Loucy (cell line): ENCODE measurements around the gene IL1A.

Source experiments
- EZH2phosphoT487 ChIP-seq: fragments of 200-600 bp; IDR thresholded peaks from 2 replicates; pipeline ENCODE4 v1.6.1; 2018; ENCODE audit warnings: antibody characterized with exemption, mild to moderate bottlenecking, moderate library complexity, borderline replicate concordance
- TF ChIP-seq, protein P1 (sequence below): fragments of 200-600 bp; sonication (generic); conservative IDR thresholded peaks from 2 replicates; pipeline ENCODE4 v1.5.1; 2014; ENCODE audit warnings: mild to moderate bottlenecking, antibody characterized with exemption, low read length

DNA sequence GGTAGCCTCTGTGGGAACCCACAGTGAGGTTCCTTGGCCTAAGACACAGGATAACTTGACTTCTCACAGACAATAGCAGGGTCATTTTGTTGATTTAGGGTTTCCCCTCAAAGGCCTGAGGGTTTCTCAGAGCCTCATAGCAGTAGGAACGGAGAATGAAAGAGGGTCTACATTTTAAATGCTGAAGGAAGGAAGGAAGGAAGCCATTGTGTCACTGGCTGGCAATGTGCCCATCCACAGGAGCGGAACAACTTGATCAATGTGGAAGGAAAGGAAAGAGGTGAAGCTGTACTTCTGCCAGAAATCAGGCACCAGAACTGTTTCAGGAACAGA, 47.2 kb upstream of the IL1A start:
- TF ChIP-seq, protein P1, sequence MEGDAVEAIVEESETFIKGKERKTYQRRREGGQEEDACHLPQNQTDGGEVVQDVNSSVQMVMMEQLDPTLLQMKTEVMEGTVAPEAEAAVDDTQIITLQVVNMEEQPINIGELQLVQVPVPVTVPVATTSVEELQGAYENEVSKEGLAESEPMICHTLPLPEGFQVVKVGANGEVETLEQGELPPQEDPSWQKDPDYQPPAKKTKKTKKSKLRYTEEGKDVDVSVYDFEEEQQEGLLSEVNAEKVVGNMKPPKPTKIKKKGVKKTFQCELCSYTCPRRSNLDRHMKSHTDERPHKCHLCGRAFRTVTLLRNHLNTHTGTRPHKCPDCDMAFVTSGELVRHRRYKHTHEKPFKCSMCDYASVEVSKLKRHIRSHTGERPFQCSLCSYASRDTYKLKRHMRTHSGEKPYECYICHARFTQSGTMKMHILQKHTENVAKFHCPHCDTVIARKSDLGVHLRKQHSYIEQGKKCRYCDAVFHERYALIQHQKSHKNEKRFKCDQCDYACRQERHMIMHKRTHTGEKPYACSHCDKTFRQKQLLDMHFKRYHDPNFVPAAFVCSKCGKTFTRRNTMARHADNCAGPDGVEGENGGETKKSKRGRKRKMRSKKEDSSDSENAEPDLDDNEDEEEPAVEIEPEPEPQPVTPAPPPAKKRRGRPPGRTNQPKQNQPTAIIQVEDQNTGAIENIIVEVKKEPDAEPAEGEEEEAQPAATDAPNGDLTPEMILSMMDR, result no peak
- no peak for TF ChIP-seq EZH2phosphoT487
